T-helper 1 cell (primary cell): ENCODE data around the gene GPRC6A.
"Not testable (repeated sequence)": the region's sequence is repeated elsewhere in the genome, so short reads cannot be mapped to it uniquely, and the experiment has no call there.

ENCODE experiments used
- DNase-seq, 5 donors: peaks; one replicate each; pipeline ENCODE4 v3.0.0-alpha.2; 2012 to 2020
- total RNA-seq, 4 donors: gene quantifications; one replicate each; lab custom pipeline; 2026; lab: John Stamatoyannopoulos, UW

The GPRC6A gene, protein sequence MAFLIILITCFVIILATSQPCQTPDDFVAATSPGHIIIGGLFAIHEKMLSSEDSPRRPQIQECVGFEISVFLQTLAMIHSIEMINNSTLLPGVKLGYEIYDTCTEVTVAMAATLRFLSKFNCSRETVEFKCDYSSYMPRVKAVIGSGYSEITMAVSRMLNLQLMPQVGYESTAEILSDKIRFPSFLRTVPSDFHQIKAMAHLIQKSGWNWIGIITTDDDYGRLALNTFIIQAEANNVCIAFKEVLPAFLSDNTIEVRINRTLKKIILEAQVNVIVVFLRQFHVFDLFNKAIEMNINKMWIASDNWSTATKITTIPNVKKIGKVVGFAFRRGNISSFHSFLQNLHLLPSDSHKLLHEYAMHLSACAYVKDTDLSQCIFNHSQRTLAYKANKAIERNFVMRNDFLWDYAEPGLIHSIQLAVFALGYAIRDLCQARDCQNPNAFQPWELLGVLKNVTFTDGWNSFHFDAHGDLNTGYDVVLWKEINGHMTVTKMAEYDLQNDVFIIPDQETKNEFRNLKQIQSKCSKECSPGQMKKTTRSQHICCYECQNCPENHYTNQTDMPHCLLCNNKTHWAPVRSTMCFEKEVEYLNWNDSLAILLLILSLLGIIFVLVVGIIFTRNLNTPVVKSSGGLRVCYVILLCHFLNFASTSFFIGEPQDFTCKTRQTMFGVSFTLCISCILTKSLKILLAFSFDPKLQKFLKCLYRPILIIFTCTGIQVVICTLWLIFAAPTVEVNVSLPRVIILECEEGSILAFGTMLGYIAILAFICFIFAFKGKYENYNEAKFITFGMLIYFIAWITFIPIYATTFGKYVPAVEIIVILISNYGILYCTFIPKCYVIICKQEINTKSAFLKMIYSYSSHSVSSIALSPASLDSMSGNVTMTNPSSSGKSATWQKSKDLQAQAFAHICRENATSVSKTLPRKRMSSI
- total RNA-seq: 0 reads per million in 4 donors

DNA sequence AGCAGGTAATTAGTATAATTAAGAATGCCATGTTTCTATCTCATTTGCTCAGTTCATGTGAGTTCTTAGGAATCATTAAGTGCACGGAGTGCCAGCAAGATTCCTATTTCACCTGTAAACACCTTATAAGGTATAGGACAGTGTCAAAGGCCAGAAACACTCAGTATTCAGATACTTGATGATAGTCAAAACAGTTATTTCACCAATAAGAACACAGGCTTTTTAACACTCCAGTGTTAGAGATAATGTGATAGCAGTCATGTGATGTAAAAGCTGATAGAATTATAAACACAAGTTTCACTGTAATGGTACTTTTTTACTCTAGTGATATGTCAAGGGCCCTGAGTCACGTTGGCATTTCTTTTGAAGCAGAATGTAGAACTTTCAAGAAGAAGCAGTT, at the start of gene GPRC6A:
TSS of gene GPRC6A (minus strand) at position 101 of the 400 bp plus-strand sequence. CDS start at position 31, 70 bp downstream.
- no peak for DNase-seq

DNA sequence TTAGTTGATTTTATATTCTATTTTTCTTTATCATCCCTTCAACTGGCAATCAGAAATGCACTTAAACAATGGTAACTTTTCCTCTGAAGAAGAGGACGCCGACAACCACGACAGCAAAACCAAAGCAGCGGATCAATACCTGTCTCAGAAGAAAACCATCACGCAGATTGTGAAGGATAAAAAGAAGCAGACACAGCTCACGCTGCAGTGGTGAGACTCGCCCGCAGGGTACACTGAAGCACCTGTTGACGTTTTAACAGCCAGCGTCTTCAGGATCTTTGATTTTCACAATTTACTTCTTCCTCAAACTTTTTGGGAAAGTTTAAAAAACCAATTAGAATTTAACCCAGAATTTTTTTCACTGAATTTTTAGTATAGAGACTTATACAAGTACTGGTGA, 48.9 kb upstream of the GPRC6A start:
- DNase-seq: no peak

DNA sequence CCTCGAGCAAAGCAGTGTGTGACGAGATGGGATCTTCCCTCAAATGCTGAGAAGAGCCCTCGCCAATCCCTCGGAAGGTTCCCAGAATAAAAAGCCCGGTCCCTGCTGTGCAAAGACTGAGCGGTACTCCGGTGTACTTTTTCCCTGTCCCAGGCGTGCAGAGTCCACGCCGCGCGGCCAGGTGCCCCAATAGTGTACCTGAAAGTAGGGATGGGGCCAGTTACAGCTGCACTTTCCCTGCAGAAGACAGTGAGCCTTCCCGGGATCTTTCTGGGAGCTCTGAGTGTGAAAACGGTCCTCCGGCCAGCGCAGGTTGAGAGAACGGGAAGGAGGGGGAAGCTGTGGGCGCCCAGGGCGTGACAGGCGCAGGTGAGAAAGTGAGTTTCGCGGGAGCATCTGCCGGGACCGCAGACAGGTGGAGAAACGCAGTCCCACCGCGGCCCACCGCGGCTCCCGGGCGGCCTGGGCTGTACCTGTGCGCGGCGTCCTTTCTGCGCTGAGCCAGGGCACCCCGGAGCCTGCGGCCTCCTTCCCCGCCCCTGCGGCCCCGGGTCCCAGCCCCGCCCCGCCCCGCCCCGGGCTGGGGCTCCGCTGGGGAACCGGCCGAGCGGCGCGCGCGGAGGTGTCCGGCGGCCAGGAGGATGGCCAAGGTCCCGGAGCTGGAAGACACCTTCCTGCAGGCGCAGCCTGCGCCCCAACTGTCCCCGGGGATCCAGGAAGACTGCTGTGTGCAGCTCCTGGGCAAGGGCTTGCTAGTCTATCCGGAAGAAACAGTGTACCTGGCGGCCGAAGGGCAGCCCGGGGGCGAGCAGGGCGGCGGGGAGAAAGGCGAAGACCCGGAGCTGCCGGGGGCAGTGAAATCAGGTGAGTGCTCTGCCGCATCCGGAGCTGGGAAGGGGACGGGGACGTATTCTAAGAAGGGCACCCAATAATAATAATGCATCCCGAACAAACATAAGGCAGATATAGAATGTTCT, 48.0 kb upstream of the GPRC6A start, which contains the start of gene RFX6:
TSS of gene RFX6 (plus strand) at position 608 of the 977 bp plus-strand sequence. CDS start at position 642, 34 bp downstream.
- no peak for DNase-seq

DNA sequence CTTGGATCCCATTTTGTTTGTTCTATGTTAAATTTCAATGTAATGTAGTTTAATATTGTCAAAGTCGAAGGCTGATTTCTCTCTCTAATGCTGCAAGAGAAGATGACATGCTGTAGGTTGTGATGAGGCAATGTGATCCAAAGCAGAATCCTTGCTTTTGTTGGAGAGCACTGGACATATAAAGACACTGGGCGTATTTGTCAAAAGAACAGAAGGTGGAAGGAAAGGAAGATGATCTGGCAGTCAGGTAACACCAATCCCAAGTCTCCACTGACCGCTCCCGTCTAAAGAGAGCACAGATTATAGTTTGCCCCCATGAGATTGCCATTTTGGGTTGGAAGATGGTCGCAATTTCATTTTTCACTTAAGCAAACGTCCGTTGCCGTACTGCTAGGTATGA, 47.2 kb upstream of the GPRC6A start:
- no peak for DNase-seq

DNA sequence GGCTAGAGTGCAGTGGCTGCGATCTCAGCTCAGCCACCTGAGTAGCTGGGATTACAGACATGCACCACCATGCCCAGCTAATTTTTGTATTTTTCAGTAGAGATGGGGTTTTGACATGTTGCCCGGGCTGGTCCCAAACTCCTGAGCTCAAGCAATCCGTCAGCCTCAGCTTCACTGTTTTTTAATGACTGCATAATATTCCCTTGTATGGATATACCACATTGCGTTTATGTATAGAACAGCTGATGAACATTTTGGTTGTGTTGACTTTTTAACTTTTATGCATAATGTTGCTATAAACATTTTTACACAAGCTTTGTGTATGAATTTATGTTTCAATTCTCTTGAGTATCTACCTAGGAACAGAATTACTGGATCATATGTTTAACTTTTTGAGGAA, 43.9 kb upstream of the GPRC6A start:
- DNase-seq: no peak

DNA sequence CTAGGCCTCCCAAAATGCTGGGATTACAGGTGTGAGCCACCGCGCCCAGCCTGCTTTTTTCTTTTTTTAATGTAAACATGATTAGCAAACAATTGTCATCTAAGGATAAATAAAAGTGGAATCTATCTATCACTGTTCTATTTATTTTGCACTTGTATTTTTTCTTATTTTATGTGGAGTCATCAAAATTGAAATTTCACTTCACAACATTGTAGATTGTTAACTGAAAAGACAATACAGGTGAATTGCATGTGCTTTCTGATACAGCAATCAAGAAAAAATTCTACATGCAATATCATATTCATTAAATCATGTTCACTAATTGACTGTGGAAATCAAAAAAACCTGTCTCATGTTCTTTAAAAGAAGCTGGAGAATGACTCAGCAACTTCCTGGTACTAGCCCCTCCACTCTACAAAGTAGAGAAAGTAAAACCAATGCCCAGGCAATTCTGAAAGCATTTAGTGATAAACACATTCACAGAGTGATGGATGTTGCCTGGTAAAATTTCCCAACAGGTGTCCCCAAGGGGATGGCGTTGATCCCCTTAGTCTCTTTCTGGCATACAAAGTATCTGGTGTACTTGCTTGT, 37.5 kb upstream of the GPRC6A start:
- peak in 1 of 5 donors; percentile 24 for DNase-seq

DNA sequence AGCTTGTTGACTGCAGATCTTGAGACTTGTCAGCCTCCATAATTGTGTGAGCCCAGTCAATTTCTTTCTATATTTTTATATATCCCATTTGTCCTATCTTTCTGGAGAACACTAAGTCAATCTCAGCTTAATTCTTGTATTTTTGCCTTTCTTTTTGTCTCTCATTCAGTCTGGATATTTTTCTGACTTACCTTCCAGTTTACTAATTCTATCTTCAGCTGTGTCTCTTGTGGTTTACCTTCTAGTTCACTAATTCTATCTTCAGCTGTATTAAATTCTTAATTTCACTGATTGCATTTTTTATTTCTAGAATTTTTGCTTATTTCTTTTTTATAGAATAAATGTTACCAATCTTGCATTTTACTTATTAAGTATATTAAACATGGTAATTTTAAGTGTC, 30.4 kb upstream of the GPRC6A start:
- DNase-seq: no peak

DNA sequence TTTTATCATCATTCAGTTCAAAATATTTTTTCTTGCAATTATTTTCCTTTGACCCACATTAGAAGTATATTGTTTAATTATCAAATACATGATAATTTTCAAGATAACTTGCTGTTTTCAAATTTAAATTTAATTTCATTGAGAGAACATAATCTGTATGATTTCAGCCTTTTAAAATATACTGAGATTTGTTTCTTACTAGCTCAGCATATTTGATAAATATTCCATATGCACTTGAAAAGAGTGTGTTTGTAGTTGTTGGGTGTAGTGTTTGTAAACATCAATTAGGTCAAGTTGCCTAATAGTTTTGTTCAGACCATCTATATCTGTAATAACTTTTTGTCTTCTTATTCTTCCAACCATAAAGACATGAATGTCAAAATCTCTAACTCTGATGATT, 29.2 kb upstream of the GPRC6A start:
- DNase-seq: no peak

DNA sequence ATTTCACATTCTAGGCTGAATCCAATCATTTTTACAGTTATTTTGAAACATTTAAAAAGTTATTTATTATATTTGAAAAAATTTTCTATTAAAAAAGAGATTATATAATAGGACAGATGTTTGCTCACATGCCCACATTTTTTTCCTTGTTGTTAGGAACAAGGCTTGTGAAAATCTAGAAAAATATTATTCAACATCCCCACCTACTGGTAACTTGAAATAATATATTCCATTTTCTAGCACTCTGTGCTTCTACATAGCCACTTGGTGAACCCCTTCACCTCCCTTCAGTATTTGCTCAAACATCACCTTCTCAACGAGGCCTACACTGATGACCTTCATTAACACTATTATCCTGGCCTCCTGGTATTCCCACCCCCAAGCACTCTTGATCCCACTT, 18.3 kb upstream of the GPRC6A start:
- no peak for DNase-seq

DNA sequence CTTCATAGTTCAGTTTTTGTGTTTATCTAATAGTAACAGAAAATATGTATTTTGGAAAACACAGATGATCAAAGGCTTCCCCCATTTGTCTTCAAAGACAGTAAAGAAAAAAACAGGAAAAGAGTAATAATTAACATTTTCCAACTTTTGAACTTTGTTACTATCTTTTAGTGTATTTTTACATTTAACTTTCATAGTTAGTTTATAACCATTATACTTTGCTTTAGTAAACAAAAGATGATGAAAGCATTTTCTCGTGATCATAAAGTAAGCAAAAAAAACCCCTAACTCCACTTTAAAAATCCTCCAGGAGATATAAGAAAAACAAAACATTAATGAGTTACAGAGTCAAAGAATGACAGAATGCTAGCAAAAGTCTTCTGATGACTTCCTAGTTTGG, 13.6 kb upstream of the GPRC6A start:
- no peak for DNase-seq

DNA sequence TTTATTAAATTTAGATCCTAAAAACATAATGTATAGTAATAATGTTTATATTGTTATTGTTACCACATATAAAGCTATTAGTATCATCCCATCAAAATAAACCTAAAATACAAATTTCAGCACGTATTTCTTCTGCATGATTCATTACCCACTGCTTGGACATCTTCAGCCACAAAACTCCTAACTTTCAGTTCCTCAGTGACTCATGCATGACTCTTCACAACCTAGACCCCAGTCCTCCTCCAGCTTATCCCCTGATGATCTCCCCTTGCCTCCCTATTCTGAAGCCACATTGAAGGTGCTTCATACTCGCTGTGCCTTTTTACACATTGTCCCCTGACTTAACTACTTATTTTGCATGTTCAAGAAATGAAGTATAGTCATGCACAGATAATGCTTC, 11.2 kb upstream of the GPRC6A start:
- no peak for DNase-seq

DNA sequence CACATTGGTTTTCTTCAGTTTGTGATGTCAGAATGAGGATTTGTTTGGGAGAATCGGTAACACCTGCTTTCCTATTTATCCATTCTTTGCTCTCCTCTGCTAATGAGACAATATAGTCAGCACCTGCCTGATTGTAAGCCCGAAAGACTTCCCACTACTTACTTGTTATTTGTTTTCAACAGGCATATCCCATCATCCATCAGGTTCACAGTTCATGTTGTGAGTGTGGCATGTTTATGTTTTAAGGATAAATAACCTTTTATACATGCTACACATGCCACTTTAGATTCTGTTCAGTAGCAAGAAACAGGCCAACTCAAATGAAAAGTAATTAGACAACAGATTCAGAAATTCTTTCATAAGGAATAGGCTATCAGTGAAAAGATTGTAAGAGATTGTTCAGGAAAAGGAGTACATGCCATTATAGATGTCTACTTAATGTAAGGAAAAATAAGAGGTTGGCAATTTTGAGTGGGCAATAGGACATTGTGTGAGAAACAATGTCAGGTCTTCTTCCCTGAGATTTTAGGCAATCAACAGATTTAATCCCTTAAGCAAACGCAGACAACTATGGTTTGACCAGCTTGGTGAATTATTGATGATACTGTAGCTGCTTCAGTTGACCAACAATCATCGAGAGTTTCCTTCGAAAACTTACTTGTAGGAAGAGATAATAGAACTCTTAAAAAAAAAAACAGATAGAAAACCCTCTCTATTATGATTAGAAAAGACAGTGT, 7.9 kb upstream of the GPRC6A start:
- DNase-seq: no peak

DNA sequence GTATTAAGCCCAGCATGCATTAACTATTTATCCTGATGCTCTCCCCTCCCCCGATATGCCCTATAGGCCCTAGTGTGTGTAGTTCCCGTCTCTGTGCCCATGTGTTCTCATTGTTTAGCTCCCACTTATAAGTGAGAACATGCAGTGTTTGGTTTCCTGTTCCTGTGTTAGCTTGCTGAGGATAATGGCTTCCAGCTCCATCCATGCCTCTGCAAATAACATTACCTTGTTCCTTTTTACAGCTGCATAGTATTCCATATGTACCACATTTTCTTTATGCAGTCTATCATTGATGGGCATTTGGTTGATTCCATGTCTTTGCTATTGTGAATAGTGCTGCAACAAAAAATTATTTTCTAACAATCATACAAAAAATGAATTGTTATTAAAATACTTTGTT, 5.6 kb upstream of the GPRC6A start:
- not testable (repeated sequence) for DNase-seq

DNA sequence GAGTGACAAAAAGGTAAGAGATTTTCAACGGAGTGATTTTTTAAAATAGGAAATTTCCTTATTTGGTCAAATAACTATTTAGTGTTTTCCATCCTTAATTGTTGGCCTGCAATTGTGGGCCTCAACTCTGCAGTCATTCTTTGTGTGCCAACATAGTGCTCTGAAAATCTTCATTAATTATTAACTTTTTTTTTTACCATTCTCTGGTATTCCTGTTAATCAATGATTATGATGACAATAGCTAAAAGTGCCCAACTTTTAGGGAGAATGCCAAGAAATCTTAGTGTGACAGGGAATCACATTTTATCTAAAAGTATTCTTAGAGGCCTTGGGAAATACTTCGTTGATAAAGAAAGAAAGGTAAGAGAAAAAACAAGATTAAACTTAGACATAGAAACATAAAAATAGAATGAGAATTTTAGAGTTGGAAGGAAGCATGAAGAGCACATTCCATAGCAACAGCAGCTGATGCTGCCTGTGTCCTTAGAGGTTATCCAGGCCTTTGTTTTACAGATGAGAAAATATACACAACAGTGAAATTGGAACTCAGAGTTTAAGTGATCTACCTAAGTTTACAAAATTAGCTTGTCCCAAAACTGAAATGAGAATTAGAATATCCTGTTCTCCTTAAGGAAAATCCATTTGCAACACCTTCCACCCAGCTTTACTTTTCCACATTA, 1.2 kb downstream of the GPRC6A start:
- no peak for DNase-seq

DNA sequence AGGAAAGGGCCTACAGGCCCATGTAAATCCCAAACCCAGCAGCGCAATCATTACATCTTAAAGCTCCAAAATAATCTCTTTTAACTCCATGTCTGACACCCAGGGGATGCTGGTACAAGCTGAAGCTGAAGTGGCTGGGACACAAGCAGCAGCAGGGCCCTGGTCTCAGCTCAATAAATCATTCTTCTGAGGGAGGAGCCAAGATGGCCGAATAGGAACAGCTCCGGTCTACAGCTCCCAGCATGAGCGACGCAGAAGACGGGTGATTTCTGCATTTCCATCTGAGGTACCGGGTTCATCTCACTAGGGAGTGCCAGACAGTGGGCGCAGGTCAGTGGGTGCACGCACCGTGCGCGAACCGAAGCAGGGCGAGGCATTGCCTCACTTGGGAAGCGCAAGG, 12.5 kb downstream of the GPRC6A start:
- DNase-seq: not testable (repeated sequence)

DNA sequence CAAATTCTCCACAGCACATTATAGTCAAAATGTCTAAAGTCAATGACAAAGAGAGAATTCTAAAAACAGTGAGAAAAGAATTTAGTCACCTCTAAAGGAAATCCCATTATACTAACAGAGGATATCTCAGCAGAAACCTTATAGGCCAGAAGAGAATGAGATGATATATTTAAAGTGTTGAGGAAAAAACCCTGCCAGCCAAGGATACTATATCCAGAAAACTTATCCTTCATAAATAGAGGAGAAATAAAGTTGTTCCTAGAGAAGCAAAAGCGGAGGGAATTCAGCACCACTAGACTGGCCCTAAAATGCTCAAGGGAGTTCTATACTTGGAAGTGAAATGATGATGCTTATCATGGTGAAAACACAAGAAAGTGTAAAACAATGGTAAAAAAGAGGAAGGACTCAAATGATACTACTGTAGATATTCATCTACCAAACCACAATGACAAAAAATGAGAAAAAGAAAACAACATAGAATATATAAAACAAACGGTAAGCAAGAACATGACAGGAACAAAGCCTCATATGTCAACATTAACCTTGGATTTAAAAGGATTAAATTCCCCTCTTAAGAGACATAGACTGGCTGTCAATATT, 16.7 kb downstream of the GPRC6A start:
- DNase-seq: no peak

DNA sequence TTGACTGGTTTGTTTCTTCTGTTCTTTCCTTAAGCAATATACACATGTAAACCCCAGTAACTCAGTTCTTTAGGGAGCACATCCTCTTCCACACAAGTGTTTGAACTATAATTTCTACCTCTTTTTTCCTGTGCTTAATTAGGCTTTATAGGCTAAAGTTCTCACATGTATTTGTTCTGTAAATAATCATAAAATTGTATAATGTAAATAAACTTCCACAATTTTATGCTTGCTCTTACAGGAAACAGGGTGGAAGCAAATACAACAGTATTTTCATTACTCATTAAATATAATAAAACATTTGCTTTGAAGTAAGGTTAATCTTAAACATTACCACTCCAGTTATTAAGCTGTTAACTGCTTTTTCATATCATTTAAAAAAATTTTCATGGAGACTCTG, 26.9 kb downstream of the GPRC6A start:
- DNase-seq: no peak

DNA sequence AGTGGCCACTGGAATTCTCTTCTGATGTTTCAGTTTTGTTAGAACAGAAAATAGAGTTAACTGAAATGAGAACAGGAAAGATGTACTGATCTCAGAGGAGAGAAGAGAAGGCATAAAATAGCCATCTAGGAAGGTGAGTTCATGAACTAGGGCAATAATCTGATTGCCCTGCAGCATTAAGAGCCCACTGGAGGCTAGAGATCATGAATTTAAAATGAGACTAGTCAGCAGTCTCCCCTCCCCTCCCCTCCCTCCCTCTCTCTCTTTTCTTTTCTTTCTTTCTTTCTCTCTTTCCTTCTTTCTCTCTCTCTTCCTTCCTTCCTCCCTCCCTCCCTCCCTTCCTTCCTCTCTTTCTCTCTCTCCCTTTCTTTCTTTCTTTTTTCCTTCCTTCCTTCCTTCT, 28.9 kb downstream of the GPRC6A start:
- no peak for DNase-seq

DNA sequence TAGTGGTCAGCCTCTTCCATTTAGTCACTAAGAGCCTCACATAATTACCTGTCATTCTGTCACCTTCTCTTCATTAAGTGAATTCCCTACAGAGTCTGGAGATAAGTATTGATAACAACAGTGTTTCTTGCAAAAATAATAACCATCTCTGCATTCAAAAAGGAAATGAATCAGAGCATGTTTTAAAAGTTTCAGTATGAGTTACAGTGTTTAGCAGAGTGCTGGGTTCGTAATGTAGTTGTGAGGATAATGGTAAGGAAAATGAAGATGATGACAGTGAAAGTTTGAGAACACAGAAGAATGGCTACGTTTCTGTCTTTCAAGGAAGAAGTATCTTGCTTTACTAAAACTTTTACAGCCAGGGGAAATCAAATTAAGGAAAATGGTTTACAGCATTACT, 31.3 kb downstream of the GPRC6A start:
- DNase-seq: peak in 1 of 5 donors; percentile 2

DNA sequence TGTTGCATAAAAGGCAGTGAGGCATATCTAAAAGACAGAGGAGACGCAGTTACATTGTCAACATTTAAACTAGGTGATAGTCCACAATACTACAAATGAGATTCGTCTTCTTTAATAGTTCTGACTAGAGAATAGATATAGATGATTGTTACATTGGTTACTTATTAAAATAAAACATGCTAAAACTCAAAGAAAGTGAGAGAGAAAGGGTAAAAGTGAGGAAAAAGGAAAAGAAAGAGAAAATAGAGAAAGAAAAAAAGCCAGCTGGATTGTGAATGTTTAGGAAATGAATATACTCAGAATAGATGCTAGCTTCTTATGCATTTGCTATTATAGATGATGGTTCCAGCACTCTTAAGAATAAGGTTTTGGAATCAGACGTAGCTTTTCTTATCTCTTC, 35.7 kb downstream of the GPRC6A start:
- DNase-seq: no peak
